ENCODE data around the gene FUNDC2.
"Not testable (repeated sequence)": the region's sequence is repeated elsewhere in the genome, so short reads cannot be mapped to it uniquely, and the experiment has no call there.

Gene FUNDC2, protein sequence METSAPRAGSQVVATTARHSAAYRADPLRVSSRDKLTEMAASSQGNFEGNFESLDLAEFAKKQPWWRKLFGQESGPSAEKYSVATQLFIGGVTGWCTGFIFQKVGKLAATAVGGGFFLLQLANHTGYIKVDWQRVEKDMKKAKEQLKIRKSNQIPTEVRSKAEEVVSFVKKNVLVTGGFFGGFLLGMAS

GRCh38 chrX:155026727-155027508 is at the start of gene FUNDC2:
Gene FUNDC2, plus strand, starts transcription at chrX:155026844. Its CDS starts 95 bp downstream, at chrX:155026939.
- peak; percentile 89 for DNase-seq

GRCh38 chrX:154979629-154980028 is 47.0 kb upstream of the FUNDC2 start:
- no peak for DNase-seq

DNA sequence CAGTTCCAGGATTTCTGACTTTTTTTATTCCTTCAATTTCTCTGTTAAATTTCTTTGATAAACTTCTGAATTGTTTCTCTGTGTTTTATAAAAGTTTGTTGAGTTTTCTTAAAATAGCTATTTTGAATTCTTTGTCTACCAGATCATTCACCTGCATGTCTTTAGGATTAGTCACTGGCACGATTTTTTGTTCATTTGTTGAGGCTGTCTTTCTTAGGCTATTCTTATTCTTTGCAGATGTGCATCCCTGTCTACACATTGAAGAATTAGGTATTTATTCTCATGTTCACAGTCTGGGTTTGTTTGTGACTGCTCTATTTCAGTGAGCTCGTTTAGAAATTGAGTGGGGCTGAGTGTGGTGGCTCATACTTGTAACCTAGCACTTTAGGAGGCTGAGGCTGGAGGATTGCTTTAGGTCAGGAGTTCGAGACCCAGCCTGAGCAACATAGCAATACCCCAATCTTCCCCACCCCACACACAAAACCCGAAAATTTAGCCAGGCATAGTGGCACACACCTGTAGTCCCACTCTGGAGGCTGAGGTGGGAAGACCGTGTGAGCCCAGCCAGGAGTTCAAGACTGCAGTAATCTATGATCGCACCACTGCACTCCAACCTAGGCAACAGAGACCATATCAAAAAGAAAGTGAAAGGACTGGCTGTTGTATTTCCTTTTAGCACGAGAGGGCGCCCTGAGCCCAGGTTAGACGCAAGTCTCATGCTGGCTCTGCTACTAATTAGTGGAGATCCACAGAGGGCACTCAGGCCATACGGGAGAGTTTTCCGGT is 46.1 kb upstream of the FUNDC2 start:
- DNase-seq, result peak; percentile 21

- DNase-seq, result no peak
These were observed 45.6 kb upstream of the FUNDC2 start for GRCh38 chrX:154981116-154981411.

GRCh38 chrX:154986826-154987575 is 39.6 kb upstream of the FUNDC2 start:
- DNase-seq, result no peak

DNA sequence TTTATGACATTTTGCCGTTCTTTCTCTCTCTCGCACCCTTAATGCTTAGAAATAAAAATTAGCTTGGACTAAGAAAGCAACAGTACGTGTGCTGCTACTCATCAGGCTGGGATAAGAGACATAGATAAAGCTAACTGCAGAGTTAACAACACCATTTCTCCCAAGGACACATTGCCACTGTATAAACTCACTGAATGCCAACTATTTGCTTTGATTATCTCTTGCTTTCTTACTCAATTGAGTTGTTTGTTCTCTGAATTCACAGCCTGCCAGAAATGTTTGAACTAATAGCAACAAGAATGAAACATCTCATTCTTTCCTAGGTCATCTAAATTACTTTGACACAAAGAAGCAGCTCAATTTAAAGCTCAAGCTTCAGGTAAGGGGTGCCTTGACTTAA is 38.7 kb upstream of the FUNDC2 start:
- DNase-seq, result no peak

- DNase-seq, result no peak
These were observed 37.9 kb upstream of the FUNDC2 start for GRCh38 chrX:154988719-154989118.

GRCh38 chrX:154990496-154990895 is 36.1 kb upstream of the FUNDC2 start:
- no peak for DNase-seq

- DNase-seq, result no peak
These were observed 35.6 kb upstream of the FUNDC2 start for GRCh38 chrX:154991039-154991438.

GRCh38 chrX:154991476-154991875 is 35.2 kb upstream of the FUNDC2 start:
- DNase-seq, result no peak

DNA sequence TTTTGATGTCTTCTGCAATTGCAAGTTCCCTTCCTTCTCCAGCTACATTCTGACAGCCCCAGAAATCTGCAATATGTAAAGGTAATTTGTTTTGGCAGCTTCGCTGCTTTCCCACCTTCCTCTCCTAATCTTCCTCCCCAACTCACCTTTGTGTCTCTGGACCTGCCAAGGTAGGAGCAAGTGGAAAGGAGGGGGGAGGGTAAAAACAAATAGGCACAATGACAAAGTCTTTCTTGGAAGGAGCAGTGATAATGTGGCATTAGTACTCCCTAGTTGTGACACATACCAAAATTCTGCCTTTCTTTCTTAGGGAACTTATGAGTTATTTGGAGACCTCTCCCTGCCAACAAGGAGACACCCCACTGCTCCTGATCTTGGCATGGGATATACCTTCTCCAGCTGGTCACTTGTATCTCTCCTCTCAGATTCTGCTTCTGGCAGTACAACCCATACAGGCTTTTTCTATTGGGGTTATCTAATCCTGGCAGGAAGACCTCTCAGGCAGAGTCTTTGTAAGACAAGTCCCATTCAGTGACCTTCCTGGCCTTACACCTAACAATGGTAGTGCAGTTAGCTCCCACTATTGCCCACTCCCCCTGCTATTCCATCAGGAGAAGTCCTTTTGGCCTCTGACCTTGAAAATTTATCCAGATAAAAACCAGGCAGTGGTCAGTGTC is 28.3 kb upstream of the FUNDC2 start:
- DNase-seq, result no peak

GRCh38 chrX:155000841-155001240 is 25.8 kb upstream of the FUNDC2 start:
- no peak for DNase-seq

DNA sequence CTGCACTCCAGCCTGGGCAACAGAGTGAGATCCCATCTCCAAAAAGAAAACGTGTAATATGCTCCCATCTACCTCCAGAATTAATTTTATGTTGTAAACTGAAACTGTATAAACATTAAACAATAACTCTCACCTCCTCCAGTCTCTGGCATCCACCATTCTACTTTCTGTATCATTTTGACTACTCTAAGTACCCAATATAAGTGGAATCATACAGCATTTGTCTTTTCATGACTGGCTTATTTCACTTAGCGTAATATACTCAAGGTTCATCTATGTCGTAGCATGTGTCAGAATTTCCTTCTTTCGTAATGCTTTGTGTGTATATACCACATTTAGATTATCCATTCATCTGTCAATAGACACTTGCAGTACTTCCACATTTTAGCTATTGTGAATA is 24.8 kb upstream of the FUNDC2 start:
- DNase-seq, result no peak

GRCh38 chrX:155005190-155005589 is 21.5 kb upstream of the FUNDC2 start:
- DNase-seq, result no peak

DNA sequence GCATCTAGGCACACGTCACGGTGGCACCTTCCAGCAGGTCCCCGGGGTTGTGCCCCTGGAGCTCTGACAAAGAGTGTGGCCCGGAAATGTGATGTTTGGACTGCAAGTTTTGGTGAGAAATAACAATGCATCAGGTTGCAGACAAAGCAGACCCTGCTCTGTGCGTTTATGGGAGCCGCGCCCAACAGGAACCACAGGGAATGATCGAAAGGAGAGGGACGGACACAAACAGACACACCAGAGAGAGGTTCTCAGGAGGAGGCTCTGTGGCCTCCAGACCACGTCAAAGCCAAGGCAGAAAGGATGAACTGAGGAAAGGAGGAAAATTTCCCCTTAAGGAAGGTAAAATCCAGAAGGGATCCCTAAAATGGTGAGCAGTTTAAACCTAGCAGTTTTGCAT is 20.3 kb upstream of the FUNDC2 start:
- DNase-seq, result not testable (repeated sequence)

GRCh38 chrX:155006913-155007671 is 19.6 kb upstream of the FUNDC2 start:
- DNase-seq, result not testable (repeated sequence)

GRCh38 chrX:155008578-155008977 is 18.1 kb upstream of the FUNDC2 start:
- not testable (repeated sequence) for DNase-seq

- no peak for DNase-seq
These were observed 16.6 kb upstream of the FUNDC2 start for GRCh38 chrX:155009994-155010472.

GRCh38 chrX:155020591-155020990 is 6.1 kb upstream of the FUNDC2 start:
- DNase-seq, result no peak

- no peak for DNase-seq
These were observed 4.1 kb upstream of the FUNDC2 start, which contains the start of gene F8 for GRCh38 chrX:155022585-155022984. Gene F8, minus strand, starts transcription at chrX:155022723. Its CDS starts 171 bp downstream, at chrX:155022552.
